Neural cell (in vitro differentiated cells): ENCODE measurements around the gene CYB5R3. TPM values are rescaled to one million over a fixed set of nuclear protein-coding genes. Genes with fewer than 3 reads are reported as not detected.

ENCODE experiments used
- H2AFZ ChIP-seq: fragments of 200-600, 300-800 bp; sonication (generic), shearing (Covaris generic); 2 replicates; pipeline ENCODE4 v1.6.0; 2014; ENCODE audit warnings: low read depth, mild to moderate bottlenecking, antibody characterized with exemption, low read length, moderate library complexity
- H3F3A ChIP-seq: fragments of 200-600 bp; shearing (Covaris generic); 2 replicates; pipeline ENCODE4 v1.6.1; 2016; ENCODE audit warnings: mild to moderate bottlenecking, moderate library complexity, mixed read lengths, antibody characterized with exemption, low read length; ENCODE audit not compliant: insufficient read depth, poor library complexity, severe bottlenecking
- H3K27ac ChIP-seq: fragments of 200-600, 300-800 bp; sonication (generic), shearing (Covaris generic); 2 replicates; pipeline ENCODE4 v1.5.1; 2014; ENCODE audit warnings: mild to moderate bottlenecking, low read length, moderate library complexity
- H3K27me3 ChIP-seq: fragments of 300-800, 200-600 bp; sonication (generic), shearing (Covaris generic); 2 replicates; pipeline ENCODE4 v1.6.0; 2014; ENCODE audit warnings: mild to moderate bottlenecking, low read depth, low read length, moderate library complexity; ENCODE audit not compliant: insufficient read depth
- H3K36me3 ChIP-seq: fragments of 300-800, 200-600 bp; sonication (generic), shearing (Covaris generic); 2 replicates; pipeline ENCODE4 v1.5.1; 2014; ENCODE audit warnings: mild to moderate bottlenecking, antibody characterized with exemption, low read length, moderate library complexity; ENCODE audit not compliant: insufficient read depth
- H3K4me2 ChIP-seq: fragments of 300-800, 200-600 bp; sonication (generic), shearing (Covaris generic); 2 replicates; pipeline ENCODE4 v1.6.0; 2014; ENCODE audit warnings: mild to moderate bottlenecking, low read length
- H3K4me3 ChIP-seq: fragments of 300-800, 200-600 bp; sonication (generic), shearing (Covaris generic); 2 replicates; pipeline ENCODE4 v1.5.1; 2014; ENCODE audit warnings: mild to moderate bottlenecking, low read length, moderate library complexity
- H3K79me2 ChIP-seq: fragments of 200-600 bp; shearing (Covaris generic); replicated peaks from 2 replicates; pipeline ENCODE4 v1.6.0; 2014; ENCODE audit warnings: mild to moderate bottlenecking, low read length, moderate library complexity; ENCODE audit not compliant: insufficient read depth
- H3K9ac ChIP-seq: fragments of 300-800, 200-600 bp; sonication (generic), shearing (Covaris generic); 2 replicates; pipeline ENCODE4 v1.6.1; 2016; ENCODE audit warnings: mild to moderate bottlenecking, low read length, mixed read lengths
- H3K9me2 ChIP-seq: fragments of 200-600 bp; shearing (Covaris generic); 2 replicates; pipeline ENCODE4 v1.6.1; 2016; ENCODE audit warnings: mild to moderate bottlenecking, low read length, mixed read lengths; ENCODE audit not compliant: insufficient read depth
- H3K9me3 ChIP-seq: fragments of 200-600, 300-800 bp; sonication (generic), shearing (Covaris generic); 2 replicates; pipeline ENCODE4 v1.6.1; 2016; ENCODE audit warnings: mild to moderate bottlenecking, mixed run types, low read length, moderate library complexity, mixed read lengths
- H4K20me1 ChIP-seq: fragments of 200-600 bp; shearing (Covaris generic); 2 replicates; pipeline ENCODE4 v1.6.1; 2016; ENCODE audit warnings: mild to moderate bottlenecking, mixed run types; ENCODE audit not compliant: insufficient read depth
- EP300 ChIP-seq: fragments of 450-650 bp; conservative IDR thresholded peaks from 2 replicates; pipeline ENCODE4 v1.6.1; 2014; ENCODE audit warnings: antibody characterized with exemption, mild to moderate bottlenecking, moderate library complexity; ENCODE audit not compliant: poor library complexity, severe bottlenecking
- EZH2 ChIP-seq: fragments of 200-600, 300-800 bp; shearing (Covaris generic), sonication (generic); IDR thresholded peaks from 2 replicates; pipeline ENCODE4 v1.6.1; 2014; ENCODE audit warnings: antibody characterized with exemption, low read length, borderline replicate concordance, mild to moderate bottlenecking; ENCODE audit not compliant: insufficient read depth, poor library complexity, severe bottlenecking
- MXI1 ChIP-seq: fragments of 450-650 bp; conservative IDR thresholded peaks from 2 replicates; pipeline ENCODE4 v1.6.1; 2014; ENCODE audit warnings: antibody characterized with exemption, mild to moderate bottlenecking; ENCODE audit not compliant: poor library complexity, severe bottlenecking
- POLR2AphosphoS5 ChIP-seq: IDR thresholded peaks from 2 replicates; pipeline ENCODE4 v1.6.1; 2012
- RAD21 ChIP-seq: fragments of 450-650 bp; conservative IDR thresholded peaks from 2 replicates; pipeline ENCODE4 v1.6.1; 2014; ENCODE audit warnings: antibody characterized with exemption, mild to moderate bottlenecking, moderate library complexity
- REST ChIP-seq: IDR thresholded peaks from 2 replicates; pipeline ENCODE4 v1.6.1; 2012; ENCODE audit warnings: borderline replicate concordance
- SMC3 ChIP-seq: fragments of 450-650 bp; conservative IDR thresholded peaks from 2 replicates; pipeline ENCODE4 v1.6.1; 2014; ENCODE audit warnings: antibody characterized with exemption, mild to moderate bottlenecking, moderate library complexity; ENCODE audit not compliant: poor library complexity
- TAF1 ChIP-seq: IDR thresholded peaks from 2 replicates; pipeline ENCODE4 v1.6.1; 2012; ENCODE audit warnings: low read depth
- polyA plus RNA-seq: library from polyadenylated mRNA; depleted of rRNA; stranded (reverse); fragments of >200 nt; gene quantifications from 2 replicates; pipeline ENCODE4 v1.2.3, GENCODE V29; 2014
- TF ChIP-seq, protein P1 (sequence below): fragments of 450-650 bp; IDR thresholded peaks from 2 replicates; pipeline ENCODE4 v1.5.1; 2014; ENCODE audit warnings: antibody characterized with exemption, mild to moderate bottlenecking, moderate library complexity; ENCODE audit not compliant: poor library complexity, severe bottlenecking

Gene CYB5R3
- polyA plus RNA-seq, 1 donor from 2014 or later, result 20.2 TPM

GRCh38 chr22:42648017-42648367 is 1.2 kb downstream of the CYB5R3 start:
- H3K27ac ChIP-seq, result peak overlapping the region; percentile 74
- no peaks in the 10 kb centered on the region for H4K20me1 ChIP-seq
- peak overlapping the region; percentile 92 for H3K4me3 ChIP-seq
- H3K79me2 ChIP-seq, result peaks cover 24% of the 10 kb centered on the region
- H3K9me2 ChIP-seq, result no peaks in the 10 kb centered on the region
- H3K36me3 ChIP-seq, result no peaks in the 10 kb centered on the region
- TF ChIP-seq EZH2 (no peak), RAD21 (no peak), EP300 (no peak), POLR2AphosphoS5 (no peak), MXI1 (no peak), REST (no peak), TAF1 (no peak), SMC3 (no peak)
- TF ChIP-seq, protein P1, sequence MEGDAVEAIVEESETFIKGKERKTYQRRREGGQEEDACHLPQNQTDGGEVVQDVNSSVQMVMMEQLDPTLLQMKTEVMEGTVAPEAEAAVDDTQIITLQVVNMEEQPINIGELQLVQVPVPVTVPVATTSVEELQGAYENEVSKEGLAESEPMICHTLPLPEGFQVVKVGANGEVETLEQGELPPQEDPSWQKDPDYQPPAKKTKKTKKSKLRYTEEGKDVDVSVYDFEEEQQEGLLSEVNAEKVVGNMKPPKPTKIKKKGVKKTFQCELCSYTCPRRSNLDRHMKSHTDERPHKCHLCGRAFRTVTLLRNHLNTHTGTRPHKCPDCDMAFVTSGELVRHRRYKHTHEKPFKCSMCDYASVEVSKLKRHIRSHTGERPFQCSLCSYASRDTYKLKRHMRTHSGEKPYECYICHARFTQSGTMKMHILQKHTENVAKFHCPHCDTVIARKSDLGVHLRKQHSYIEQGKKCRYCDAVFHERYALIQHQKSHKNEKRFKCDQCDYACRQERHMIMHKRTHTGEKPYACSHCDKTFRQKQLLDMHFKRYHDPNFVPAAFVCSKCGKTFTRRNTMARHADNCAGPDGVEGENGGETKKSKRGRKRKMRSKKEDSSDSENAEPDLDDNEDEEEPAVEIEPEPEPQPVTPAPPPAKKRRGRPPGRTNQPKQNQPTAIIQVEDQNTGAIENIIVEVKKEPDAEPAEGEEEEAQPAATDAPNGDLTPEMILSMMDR, result no peak
- H3F3A ChIP-seq, result no peaks in the 10 kb centered on the region
- no peak overlapping the region for H2AFZ ChIP-seq
- H3K27me3 ChIP-seq, result no peaks in the 10 kb centered on the region
- H3K4me2 ChIP-seq, result peak overlapping the region; percentile 95
- peak overlapping the region; percentile 96 for H3K9ac ChIP-seq
- no peaks in the 10 kb centered on the region for H3K9me3 ChIP-seq

GRCh38 chr22:42646569-42647525 is 2.3 kb downstream of the CYB5R3 start:
- Histone ChIP-seq H3K4me2 (no peak overlapping the region), H3K9me2 (no peaks in the 10 kb centered on the region), H3K9me3 (no peaks in the 10 kb centered on the region), H4K20me1 (no peaks in the 10 kb centered on the region), H3F3A (no peaks in the 10 kb centered on the region), H3K9ac (no peak overlapping the region), H3K4me3 (peak overlapping the region; percentile 15), H3K36me3 (no peaks in the 10 kb centered on the region), H2AFZ (no peak overlapping the region), H3K27ac (no peak overlapping the region), H3K27me3 (no peaks in the 10 kb centered on the region), H3K79me2 (peaks cover 26% of the 10 kb centered on the region)
- TF ChIP-seq EZH2 (no peak), TAF1 (no peak), MXI1 (no peak), SMC3 (no peak), EP300 (no peak)
